ENCODE measurements around the gene CYP2S1. TPM values are rescaled to one million over a fixed set of nuclear protein-coding genes. Genes with fewer than 3 reads are reported as not detected.
A peak's percentile ranks its signal among the peaks of the same experiment; 100 is the strongest.

Gene CYP2S1
- total RNA-seq, 4 donors from 2014 or later = 4.2 to 30.7 (median 14.9) TPM

DNA sequence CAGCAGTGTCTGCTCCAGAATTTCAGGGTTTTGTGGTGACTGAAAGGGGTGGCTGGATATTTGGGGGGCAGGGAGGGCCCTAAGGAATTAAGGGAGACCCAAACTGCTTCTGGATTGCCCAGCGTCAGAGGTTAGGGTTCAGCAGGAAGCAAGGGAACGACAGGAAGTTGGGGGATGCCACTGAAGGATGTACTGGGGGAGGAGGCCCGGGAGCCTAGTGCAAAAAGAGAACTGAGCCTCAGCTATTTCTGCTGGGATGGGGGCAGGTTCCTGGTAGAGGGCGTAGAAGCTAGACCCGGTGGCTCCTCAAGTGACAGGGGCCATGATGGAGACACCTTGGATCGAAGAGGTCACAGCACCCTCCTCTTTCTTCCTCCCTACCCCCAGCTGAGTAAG, 1.1 kb downstream of the CYP2S1 start:
- TF ChIP-seq, protein P1, sequence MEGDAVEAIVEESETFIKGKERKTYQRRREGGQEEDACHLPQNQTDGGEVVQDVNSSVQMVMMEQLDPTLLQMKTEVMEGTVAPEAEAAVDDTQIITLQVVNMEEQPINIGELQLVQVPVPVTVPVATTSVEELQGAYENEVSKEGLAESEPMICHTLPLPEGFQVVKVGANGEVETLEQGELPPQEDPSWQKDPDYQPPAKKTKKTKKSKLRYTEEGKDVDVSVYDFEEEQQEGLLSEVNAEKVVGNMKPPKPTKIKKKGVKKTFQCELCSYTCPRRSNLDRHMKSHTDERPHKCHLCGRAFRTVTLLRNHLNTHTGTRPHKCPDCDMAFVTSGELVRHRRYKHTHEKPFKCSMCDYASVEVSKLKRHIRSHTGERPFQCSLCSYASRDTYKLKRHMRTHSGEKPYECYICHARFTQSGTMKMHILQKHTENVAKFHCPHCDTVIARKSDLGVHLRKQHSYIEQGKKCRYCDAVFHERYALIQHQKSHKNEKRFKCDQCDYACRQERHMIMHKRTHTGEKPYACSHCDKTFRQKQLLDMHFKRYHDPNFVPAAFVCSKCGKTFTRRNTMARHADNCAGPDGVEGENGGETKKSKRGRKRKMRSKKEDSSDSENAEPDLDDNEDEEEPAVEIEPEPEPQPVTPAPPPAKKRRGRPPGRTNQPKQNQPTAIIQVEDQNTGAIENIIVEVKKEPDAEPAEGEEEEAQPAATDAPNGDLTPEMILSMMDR (IDR thresholded peaks at IDR 0.05) = no peak
- TF ChIP-seq EP300 (IDR thresholded peaks at IDR 0.05; ENCODE audit: low read depth) (no peak), POLR2AphosphoS5 (IDR thresholded peaks at IDR 0.05) (no peak), POLR2A (IDR thresholded peaks at IDR 0.05) (no peak)
- H3K4me1 ChIP-seq = peaks cover 4 to 22% (median 19%) of the 10 kb centered on the region in 4 donors
- H3K9me3 ChIP-seq = no peaks in the 10 kb centered on the region
- DNase-seq = no peak
- peaks cover 18% of the 10 kb centered on the region for H3K27me3 ChIP-seq
- in situ Hi-C loops (cut with MboI; ENCODE audit: low pct_ligation_motif_present in 1 of 4, low pct_unique_long_range_greater_than_20kb in 1 of 4, low sequenced_read_pairs in 3 of 4) = no loop called here
- intact Hi-C loops (cut with DNase I; ENCODE audit: low total_unique reads) = no loop called here
- peak overlapping the region in 3 of 4 donors; percentile 42 to 66 (median 65) for H3K4me3 ChIP-seq
- no peaks in the 10 kb centered on the region for H3K36me3 ChIP-seq
- peak overlapping the region in 3 of 4 donors; percentile 74 to 84 (median 83) for H3K27ac ChIP-seq
- 36 to 41% methylated on average over 6 of the region's 6 CpGs for WGBS, 2 donors (ENCODE audit: low coverage in 1 of 2)

DNA sequence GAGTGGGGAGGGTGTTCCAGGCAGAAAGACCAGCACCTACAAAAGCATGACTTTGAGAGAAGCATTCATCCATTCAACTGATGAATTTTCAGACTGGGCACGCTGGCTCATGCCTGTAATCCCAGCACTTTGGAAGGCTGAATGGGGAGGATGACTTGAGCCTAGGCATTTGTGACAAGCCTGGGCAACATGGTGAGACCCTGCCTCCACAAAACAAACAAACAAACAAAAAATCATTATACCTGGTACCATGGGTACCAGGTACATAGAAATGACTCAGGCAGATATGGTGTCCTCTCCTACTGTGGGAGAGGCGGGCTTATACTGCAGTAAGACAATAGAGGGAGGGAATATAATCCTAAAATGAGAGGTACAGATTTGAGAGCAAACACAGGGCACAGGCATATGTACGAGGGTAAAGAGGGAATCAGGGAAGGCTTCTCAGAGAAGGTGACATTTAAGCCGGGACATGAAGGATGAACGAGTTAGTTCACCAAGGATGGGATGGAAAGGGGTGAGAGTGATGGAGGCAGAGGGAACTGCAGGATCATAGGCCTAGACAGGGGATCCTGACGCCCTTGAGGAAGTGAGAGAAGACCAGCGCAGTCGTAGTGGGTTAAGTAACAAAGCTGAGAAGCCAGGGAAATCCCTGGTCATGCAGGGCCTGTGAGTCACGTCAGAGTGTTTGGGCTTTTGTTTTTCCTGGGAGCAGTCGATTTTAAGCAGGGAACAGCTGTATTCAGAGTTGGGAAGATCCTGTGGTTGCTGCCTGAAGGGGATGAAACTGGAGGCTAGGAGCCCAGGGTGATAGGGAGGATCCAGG, 2.9 kb downstream of the CYP2S1 start:
- no peak overlapping the region for H3K27ac ChIP-seq
- in situ Hi-C loops (cut with MboI; ENCODE audit: low pct_ligation_motif_present in 1 of 4, low pct_unique_long_range_greater_than_20kb in 1 of 4, low sequenced_read_pairs in 3 of 4) = no loop called here
- intact Hi-C loops (cut with DNase I; ENCODE audit: low total_unique reads) = no loop called here
- no peaks in the 10 kb centered on the region for H3K36me3 ChIP-seq
- H3K9me3 ChIP-seq = no peaks in the 10 kb centered on the region
- no peak overlapping the region for H3K4me3 ChIP-seq
- peaks cover 18% of the 10 kb centered on the region for H3K27me3 ChIP-seq
- TF ChIP-seq POLR2AphosphoS5 (IDR thresholded peaks at IDR 0.05) (no peak), EP300 (IDR thresholded peaks at IDR 0.05; ENCODE audit: low read depth) (no peak), POLR2A (IDR thresholded peaks at IDR 0.05) (no peak)
- TF ChIP-seq, protein P1 (IDR thresholded peaks at IDR 0.05) = no peak
- DNase-seq = no peak
- 65% methylated on average over 9 to 10 of the region's 10 CpGs for WGBS, 2 donors (ENCODE audit: low coverage in 1 of 2)
- H3K4me1 ChIP-seq = peaks cover 4 to 22% (median 19%) of the 10 kb centered on the region in 4 donors

DNA sequence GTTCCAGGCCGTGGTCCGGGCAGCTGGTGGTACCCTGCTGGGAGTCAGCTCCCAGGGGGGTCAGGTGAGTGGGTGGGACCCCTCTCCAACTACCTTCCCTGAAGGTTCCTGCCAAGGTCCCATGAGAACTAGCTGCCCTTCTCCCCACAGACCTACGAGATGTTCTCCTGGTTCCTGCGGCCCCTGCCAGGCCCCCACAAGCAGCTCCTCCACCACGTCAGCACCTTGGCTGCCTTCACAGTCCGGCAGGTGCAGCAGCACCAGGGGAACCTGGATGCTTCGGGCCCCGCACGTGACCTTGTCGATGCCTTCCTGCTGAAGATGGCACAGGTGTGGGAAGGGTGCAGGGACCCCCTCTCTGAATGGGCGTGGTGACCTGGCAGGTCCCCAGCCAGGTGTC, 5.5 kb downstream of the CYP2S1 start:
- Histone ChIP-seq H3K4me1 (peaks cover 0 to 11% (median 10%) of the 10 kb centered on the region in 4 donors), H3K4me3 (no peak overlapping the region), H3K36me3 (no peaks in the 10 kb centered on the region), H3K9me3 (no peaks in the 10 kb centered on the region), H3K27ac (no peak overlapping the region), H3K27me3 (peaks cover 3% of the 10 kb centered on the region)
- in situ Hi-C loops (cut with MboI; ENCODE audit: low pct_ligation_motif_present in 1 of 4, low pct_unique_long_range_greater_than_20kb in 1 of 4, low sequenced_read_pairs in 3 of 4) = no loop called here
- TF ChIP-seq, protein P1 (IDR thresholded peaks at IDR 0.05) = no peak
- TF ChIP-seq POLR2A (IDR thresholded peaks at IDR 0.05) (no peak), EP300 (IDR thresholded peaks at IDR 0.05; ENCODE audit: low read depth) (no peak), POLR2AphosphoS5 (IDR thresholded peaks at IDR 0.05) (no peak)
- 76% methylated on average over 11 of the region's 11 CpGs; no CpG with 5 or more reads in 1 of the 2 donors for WGBS, 2 donors (ENCODE audit: low coverage in 1 of 2)
- intact Hi-C loops (cut with DNase I; ENCODE audit: low total_unique reads) = no loop called here
- DNase-seq = no peak

DNA sequence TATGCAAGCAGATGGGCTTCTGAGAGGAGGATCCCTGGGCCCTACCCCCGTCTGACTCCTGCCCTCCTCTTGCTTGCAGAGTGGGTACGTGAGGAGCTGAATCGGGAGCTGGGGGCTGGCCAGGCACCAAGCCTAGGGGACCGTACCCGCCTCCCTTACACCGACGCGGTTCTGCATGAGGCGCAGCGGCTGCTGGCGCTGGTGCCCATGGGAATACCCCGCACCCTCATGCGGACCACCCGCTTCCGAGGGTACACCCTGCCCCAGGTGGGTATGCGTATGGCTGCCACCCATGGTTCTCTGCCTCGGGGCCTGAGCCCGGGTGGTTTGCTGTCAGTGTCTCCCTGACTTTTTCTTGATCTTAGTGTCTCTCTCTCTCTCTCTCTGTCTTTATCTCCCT, 10.4 kb downstream of the CYP2S1 start:
- H3K27me3 ChIP-seq = no peaks in the 10 kb centered on the region
- no peaks in the 10 kb centered on the region for H3K4me1 ChIP-seq
- in situ Hi-C loops (cut with MboI; ENCODE audit: low pct_ligation_motif_present in 1 of 4, low pct_unique_long_range_greater_than_20kb in 1 of 4, low sequenced_read_pairs in 3 of 4) = loop anchor here in 3 of 4 donors (5.0 to 10.0 kb wide), 2 partner anchors 51 to 59 kb away; partner anchors contain the start of gene HNRNPUL1 (in 1 of the 3)
- no peak for DNase-seq
- no peak overlapping the region for H3K4me3 ChIP-seq
- 90 to 100% methylated on average over 1 to 18 of the region's 18 CpGs for WGBS, 2 donors (ENCODE audit: low coverage in 1 of 2)
- no peak for TF ChIP-seq POLR2AphosphoS5 (IDR thresholded peaks at IDR 0.05)
- no peak for TF ChIP-seq EP300 (IDR thresholded peaks at IDR 0.05; ENCODE audit: low read depth)
- no peak for TF ChIP-seq POLR2A (IDR thresholded peaks at IDR 0.05)
- TF ChIP-seq, protein P1 (IDR thresholded peaks at IDR 0.05) = no peak
- intact Hi-C loops (cut with DNase I; ENCODE audit: low total_unique reads) = no loop called here
- no peaks in the 10 kb centered on the region for H3K9me3 ChIP-seq
- no peaks in the 10 kb centered on the region for H3K36me3 ChIP-seq
- no peak overlapping the region for H3K27ac ChIP-seq
